PC-9 (cell line): ENCODE measurements around the gene GALE. TPM values are rescaled to one million over a fixed set of nuclear protein-coding genes. Genes with fewer than 3 reads are reported as not detected.
"Not testable (repeated sequence)": the region's sequence is repeated elsewhere in the genome, so short reads cannot be mapped to it uniquely, and the experiment has no call there.

Experiments
- BruUV-seq: library from RNA; stranded (reverse); fragments of 400-500 nt; replicated peaks from 2 replicates; lab custom pipeline; 2021; lab: Mats Ljungman, UMichigan
- CTCF ChIA-PET: fragments of 300-600 bp; sonication (Branson Sonifier 250); formaldehyde crosslinking; loops from one replicate; lab custom pipeline; 2022; ENCODE audit warnings: antibody characterized with exemption; lab: Charles Lee
- POLR2A ChIA-PET: fragments of 300-600 bp; sonication (Branson Sonifier 250); formaldehyde crosslinking; loops from one replicate; lab custom pipeline; 2022; ENCODE audit warnings: antibody characterized with exemption; ENCODE audit not compliant: unreplicated experiment; lab: Charles Lee
- DNase-seq, 2 experiments: peaks; one replicate each; pipeline versions ENCODE4 v3.0.0 to v3.0.0-alpha.2; 2015 to 2022; ENCODE audit warnings: mixed read lengths in 1 of 2
- H2AFZ ChIP-seq: fragments of 200-600 bp; sonication (generic); 2 replicates; pipeline ENCODE4 v1.8.1; 2017; ENCODE audit warnings: antibody characterized with exemption
- H3F3A ChIP-seq: fragments of 200-600 bp; sonication (generic); 2 replicates; pipeline ENCODE4 v1.8.1; 2017; ENCODE audit warnings: antibody characterized with exemption, mild to moderate bottlenecking, low read depth; ENCODE audit not compliant: insufficient read depth
- H3K27ac ChIP-seq: fragments of 200-600 bp; sonication (generic); 2 replicates; pipeline ENCODE4 v1.6.1; 2016; ENCODE audit warnings: mixed run types
- H3K27me3 ChIP-seq: fragments of 200-600 bp; sonication (generic); 2 replicates; pipeline ENCODE4 v1.6.1; 2016; ENCODE audit warnings: low read depth, mixed run types; ENCODE audit not compliant: insufficient read depth
- H3K36me3 ChIP-seq: fragments of 200-600 bp; sonication (generic); 2 replicates; pipeline ENCODE4 v1.6.1; 2016; ENCODE audit warnings: low read depth, mixed run types
- H3K4me1 ChIP-seq: fragments of 200-600 bp; sonication (generic); replicated peaks from 2 replicates; pipeline ENCODE4 v1.6.1; 2016; ENCODE audit warnings: mixed run types; ENCODE audit not compliant: insufficient read depth
- H3K4me2 ChIP-seq: fragments of 200-600 bp; sonication (generic); 2 replicates; pipeline ENCODE4 v1.6.1; 2017; ENCODE audit warnings: mixed run types
- H3K4me3 ChIP-seq: fragments of 200-600 bp; sonication (generic); 2 replicates; pipeline ENCODE4 v1.6.1; 2016; ENCODE audit warnings: mixed run types
- H3K79me2 ChIP-seq: fragments of 200-600 bp; sonication (generic); 2 replicates; pipeline ENCODE4 v1.6.1; 2017; ENCODE audit warnings: low read depth, mixed run types
- H3K9me2 ChIP-seq: fragments of 200-600 bp; sonication (generic); 2 replicates; pipeline ENCODE4 v1.8.1; 2017; ENCODE audit warnings: mild to moderate bottlenecking; ENCODE audit not compliant: insufficient read depth
- H3K9me3 ChIP-seq: fragments of 200-600 bp; sonication (generic); 2 replicates; pipeline ENCODE4 v1.8.1; 2016; ENCODE audit warnings: low read depth; ENCODE audit not compliant: insufficient read depth
- H4K20me1 ChIP-seq: fragments of 200-600 bp; sonication (generic); 2 replicates; pipeline ENCODE4 v1.8.1; 2017; ENCODE audit not compliant: insufficient read depth
- CTCF ChIP-seq: fragments of 200-600 bp; sonication (generic); conservative IDR thresholded peaks from 2 replicates; pipeline ENCODE4 v1.6.1; 2017; ENCODE audit warnings: mixed run types, antibody characterized with exemption, mild to moderate bottlenecking, moderate library complexity
- EZH2 ChIP-seq: fragments of 200-600 bp; sonication (generic); IDR thresholded peaks from 2 replicates; pipeline ENCODE4 v1.8.0; 2017; ENCODE audit warnings: antibody characterized with exemption, low read depth
- intact Hi-C: fragments of 100-400 bp; cut with micrococcal nuclease; formaldehyde crosslinking; loops from one replicate; pipeline ENCODE4 v1.10.0; 2022; ENCODE audit not compliant: unreplicated experiment
- total RNA-seq: library from RNA; stranded (reverse); gene quantifications from 2 replicates; pipeline ENCODE4 v1.2.3, GENCODE V29; 2021

GALE gene
- total RNA-seq, 1 experiment from 2014 or later = 40.5 TPM

GRCh38 chr1:23796466-23797271, 3.9 kb downstream of the GALE start:
- Histone ChIP-seq H3F3A (peaks cover 10% of the 10 kb centered on the region; the same call in 1 of the 2 replicates), H3K9me2 (no peaks in the 10 kb centered on the region), H3K27me3 (no peaks in the 10 kb centered on the region), H3K9me3 (no peaks in the 10 kb centered on the region), H3K4me2 (no peak overlapping the region), H3K79me2 (peaks cover 17% of the 10 kb centered on the region), H3K36me3 (no peaks in the 10 kb centered on the region), H3K4me3 (no peak overlapping the region), H3K27ac (no peak overlapping the region), H3K4me1 (peaks cover 11% of the 10 kb centered on the region), H2AFZ (no peak overlapping the region), H4K20me1 (no peaks in the 10 kb centered on the region)
- TF ChIP-seq EZH2 = no peak
- no peak for TF ChIP-seq CTCF
- DNase-seq = no peak
- CTCF ChIA-PET = no interaction called here
- BruUV-seq = no TSS peak
- intact Hi-C loops = no loop called here
- POLR2A ChIA-PET = interaction anchor here (0.7 kb wide), 1 partner anchor 69 kb away, joined by 3 read pairs; no protein-coding TSS in a partner anchor

GRCh38 chr1:23795676-23796465, 4.7 kb downstream of the GALE start:
- POLR2A ChIA-PET = interaction anchor here (0.6 to 0.7 kb wide), 2 partner anchors 70 to 265 kb away, joined by 3 read pairs; no protein-coding TSS in a partner anchor
- Histone ChIP-seq H3F3A (peaks cover 7% of the 10 kb centered on the region; the same call in 1 of the 2 replicates), H3K4me3 (no peak overlapping the region), H3K9me2 (no peaks in the 10 kb centered on the region), H3K79me2 (peaks cover 21% of the 10 kb centered on the region), H3K27ac (no peak overlapping the region), H3K9me3 (no peaks in the 10 kb centered on the region), H3K27me3 (no peaks in the 10 kb centered on the region), H3K4me1 (peaks cover 8% of the 10 kb centered on the region), H4K20me1 (no peaks in the 10 kb centered on the region), H3K4me2 (no peak overlapping the region), H3K36me3 (no peaks in the 10 kb centered on the region), H2AFZ (no peak overlapping the region)
- CTCF ChIA-PET = no interaction called here
- TF ChIP-seq EZH2 (no peak), CTCF (no peak)
- BruUV-seq = no TSS peak
- no peak for DNase-seq
- intact Hi-C loops = no loop called here

GRCh38 chr1:23794732-23795182, 5.8 kb downstream of the GALE start:
- BruUV-seq, intact Hi-C loops, CTCF ChIA-PET, H3K27ac ChIP-seq, POLR2A ChIA-PET, H3K4me3 ChIP-seq, DNase-seq, H3K4me2 ChIP-seq, H3K9me2 ChIP-seq, H3K36me3 ChIP-seq, H2AFZ ChIP-seq, H3K9me3 ChIP-seq, H4K20me1 ChIP-seq, H3K27me3 ChIP-seq: not testable (repeated sequence)
- peaks cover 16% of the 10 kb centered on the region for H3K4me1 ChIP-seq
- H3K79me2 ChIP-seq = peaks cover 21% of the 10 kb centered on the region
- H3F3A ChIP-seq = peaks cover 18% of the 10 kb centered on the region
